DND-41 (cell line): ENCODE measurements around the gene HOATZ.

Source experiments
- ATAC-seq: fragments of 200-7000 bp; cut with Tn5 transposase; 3 replicates; pipeline ENCODE4 v1.9.1; 2021; ENCODE audit warnings: low read depth; ENCODE audit not compliant: insufficient read depth
- DNase-seq: peaks from one replicate; pipeline ENCODE4 v3.0.0-alpha.2; 2020
- H2AFZ ChIP-seq: 2 replicates; pipeline ENCODE4 v1.6.0; 2012; ENCODE audit warnings: low read depth, low read length
- H3K27ac ChIP-seq: 2 replicates; pipeline ENCODE4 v1.5.1; 2012; ENCODE audit warnings: low read length, inconsistent platforms
- H3K27me3 ChIP-seq: fragments of 200-600 bp; sonication (generic); 2 replicates; pipeline ENCODE4 v1.6.0; 2012; ENCODE audit warnings: low read length, mild to moderate bottlenecking, inconsistent platforms; ENCODE audit not compliant: insufficient read depth, poor library complexity
- H3K36me3 ChIP-seq: 2 replicates; pipeline ENCODE4 v1.5.1; 2012; ENCODE audit warnings: low read length, inconsistent platforms; ENCODE audit not compliant: insufficient read depth
- H3K4me1 ChIP-seq: 2 replicates; pipeline ENCODE4 v1.5.1; 2012; ENCODE audit warnings: mild to moderate bottlenecking, low read length; ENCODE audit not compliant: insufficient read depth
- H3K4me2 ChIP-seq: 2 replicates; pipeline ENCODE4 v1.6.0; 2012; ENCODE audit warnings: mild to moderate bottlenecking, moderate library complexity, low read length, inconsistent platforms; ENCODE audit not compliant: insufficient read depth
- H3K4me3 ChIP-seq, 2 experiments: fragments of 200-600 bp in 1 of 2; shearing (Covaris generic) in 1 of 2; 2 replicates each; pipeline ENCODE4 v1.5.1; 2012 to 2016; ENCODE audit warnings: inconsistent platforms in 2 of 2, low read length in 2 of 2, mild to moderate bottlenecking in 2 of 2, low read depth in 1 of 2, moderate library complexity in 1 of 2
- H3K79me2 ChIP-seq: 2 replicates; pipeline ENCODE4 v1.6.0; 2012; ENCODE audit warnings: low read length, inconsistent platforms; ENCODE audit not compliant: insufficient read depth
- H3K9ac ChIP-seq: 2 replicates; pipeline ENCODE4 v1.6.0; 2012; ENCODE audit warnings: low read depth, mild to moderate bottlenecking, inconsistent platforms, low read length, moderate library complexity
- H3K9me3 ChIP-seq: 2 replicates; pipeline ENCODE4 v1.5.1; 2012; ENCODE audit warnings: low read length, moderate library complexity, mild to moderate bottlenecking, inconsistent platforms; ENCODE audit not compliant: insufficient read depth, severe bottlenecking
- H4K20me1 ChIP-seq: 2 replicates; pipeline ENCODE4 v1.6.0; 2012; ENCODE audit warnings: low read length; ENCODE audit not compliant: insufficient read depth
- EZH2 ChIP-seq: IDR thresholded peaks from 3 replicates; pipeline ENCODE4 v1.6.1; 2012; ENCODE audit warnings: borderline replicate concordance, low read depth, mild to moderate bottlenecking, moderate library complexity, low read length, inconsistent platforms; ENCODE audit not compliant: severe bottlenecking
- TF ChIP-seq, protein P1 (sequence below): IDR thresholded peaks from 2 replicates; pipeline ENCODE4 v1.5.1; 2012; ENCODE audit warnings: borderline replicate concordance, low read length, moderate library complexity, mild to moderate bottlenecking; ENCODE audit not compliant: poor library complexity, severe bottlenecking; ENCODE audit errors: extremely low read depth

HOATZ gene

DNA sequence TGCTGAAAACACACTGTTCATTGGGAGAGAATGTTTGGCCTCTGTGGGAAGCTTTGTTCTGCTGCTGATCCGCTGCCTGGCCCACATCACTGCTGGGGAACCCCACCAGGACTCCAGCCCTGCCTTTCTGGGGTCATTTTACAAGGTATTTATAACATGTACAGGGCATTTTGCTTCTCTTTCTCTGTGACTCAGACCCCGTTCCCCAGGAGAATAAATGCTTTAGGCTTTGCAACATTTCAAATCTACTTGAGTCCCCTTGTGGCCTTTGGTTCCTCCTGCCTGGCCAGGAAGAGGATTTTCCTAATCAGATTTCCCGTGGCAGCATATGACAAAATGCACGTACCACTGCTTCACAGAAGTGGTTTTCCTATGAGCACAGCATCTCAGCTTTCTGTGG is 45.4 kb upstream of the HOATZ start:
- DNase-seq (no peak), ATAC-seq (no peak)
- peaks cover 11% of the 10 kb centered on the region for H3K27me3 ChIP-seq
- no peaks in the 10 kb centered on the region for H3K9me3 ChIP-seq
- no peak overlapping the region for H3K27ac ChIP-seq
- H3K36me3 ChIP-seq, result no peaks in the 10 kb centered on the region
- no peaks in the 10 kb centered on the region for H3K4me1 ChIP-seq
- no peaks in the 10 kb centered on the region for H3K79me2 ChIP-seq
- H3K4me2 ChIP-seq, result no peak overlapping the region
- no peak overlapping the region for H2AFZ ChIP-seq
- no peak overlapping the region for H3K9ac ChIP-seq
- no peaks in the 10 kb centered on the region for H4K20me1 ChIP-seq
- TF ChIP-seq EZH2, result no peak
- TF ChIP-seq, protein P1, sequence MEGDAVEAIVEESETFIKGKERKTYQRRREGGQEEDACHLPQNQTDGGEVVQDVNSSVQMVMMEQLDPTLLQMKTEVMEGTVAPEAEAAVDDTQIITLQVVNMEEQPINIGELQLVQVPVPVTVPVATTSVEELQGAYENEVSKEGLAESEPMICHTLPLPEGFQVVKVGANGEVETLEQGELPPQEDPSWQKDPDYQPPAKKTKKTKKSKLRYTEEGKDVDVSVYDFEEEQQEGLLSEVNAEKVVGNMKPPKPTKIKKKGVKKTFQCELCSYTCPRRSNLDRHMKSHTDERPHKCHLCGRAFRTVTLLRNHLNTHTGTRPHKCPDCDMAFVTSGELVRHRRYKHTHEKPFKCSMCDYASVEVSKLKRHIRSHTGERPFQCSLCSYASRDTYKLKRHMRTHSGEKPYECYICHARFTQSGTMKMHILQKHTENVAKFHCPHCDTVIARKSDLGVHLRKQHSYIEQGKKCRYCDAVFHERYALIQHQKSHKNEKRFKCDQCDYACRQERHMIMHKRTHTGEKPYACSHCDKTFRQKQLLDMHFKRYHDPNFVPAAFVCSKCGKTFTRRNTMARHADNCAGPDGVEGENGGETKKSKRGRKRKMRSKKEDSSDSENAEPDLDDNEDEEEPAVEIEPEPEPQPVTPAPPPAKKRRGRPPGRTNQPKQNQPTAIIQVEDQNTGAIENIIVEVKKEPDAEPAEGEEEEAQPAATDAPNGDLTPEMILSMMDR, result no peak
- H3K4me3 ChIP-seq, result no peak overlapping the region

GRCh38 chr11:111472228-111472627 is 42.4 kb upstream of the HOATZ start:
- no peaks in the 10 kb centered on the region for H4K20me1 ChIP-seq
- H3K4me3 ChIP-seq, result no peak overlapping the region
- no peak overlapping the region for H3K4me2 ChIP-seq
- H3K4me1 ChIP-seq, result no peaks in the 10 kb centered on the region
- no peak for DNase-seq
- ATAC-seq, result no peak
- H3K79me2 ChIP-seq, result no peaks in the 10 kb centered on the region
- H3K36me3 ChIP-seq, result no peaks in the 10 kb centered on the region
- no peaks in the 10 kb centered on the region for H3K9me3 ChIP-seq
- no peak overlapping the region for H3K9ac ChIP-seq
- no peak overlapping the region for H3K27ac ChIP-seq
- TF ChIP-seq EZH2, result no peak
- peaks cover 9% of the 10 kb centered on the region for H3K27me3 ChIP-seq
- no peak overlapping the region for H2AFZ ChIP-seq

DNA sequence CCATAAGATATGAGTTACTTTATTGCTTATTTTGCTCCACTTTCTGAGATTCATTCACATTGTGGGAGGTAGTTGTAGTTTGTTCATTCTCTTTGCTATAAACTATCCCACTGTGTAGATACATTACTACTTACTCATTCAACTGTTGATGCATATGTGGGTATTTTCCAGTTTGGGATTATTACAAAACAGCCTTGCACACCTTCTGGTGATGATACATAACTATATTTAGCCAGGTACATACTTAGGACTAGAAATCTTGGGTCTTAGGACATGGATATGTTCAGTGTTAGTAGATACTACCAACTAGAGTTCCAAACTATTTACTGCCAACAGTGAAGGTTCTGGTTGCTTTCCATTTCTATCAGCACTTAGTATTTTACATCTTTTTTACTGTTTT is 40.1 kb upstream of the HOATZ start:
- Histone ChIP-seq H2AFZ (no peak overlapping the region), H3K9me3 (no peaks in the 10 kb centered on the region), H3K9ac (no peak overlapping the region), H3K4me2 (no peak overlapping the region), H3K4me1 (no peaks in the 10 kb centered on the region), H3K4me3 (no peak overlapping the region), H3K36me3 (no peaks in the 10 kb centered on the region), H3K27me3 (peaks cover 12% of the 10 kb centered on the region), H3K79me2 (no peaks in the 10 kb centered on the region), H3K27ac (no peak overlapping the region), H4K20me1 (no peaks in the 10 kb centered on the region)
- DNase-seq, result no peak
- ATAC-seq, result no peak
- TF ChIP-seq EZH2, result no peak
- TF ChIP-seq, protein P1, result no peak

DNA sequence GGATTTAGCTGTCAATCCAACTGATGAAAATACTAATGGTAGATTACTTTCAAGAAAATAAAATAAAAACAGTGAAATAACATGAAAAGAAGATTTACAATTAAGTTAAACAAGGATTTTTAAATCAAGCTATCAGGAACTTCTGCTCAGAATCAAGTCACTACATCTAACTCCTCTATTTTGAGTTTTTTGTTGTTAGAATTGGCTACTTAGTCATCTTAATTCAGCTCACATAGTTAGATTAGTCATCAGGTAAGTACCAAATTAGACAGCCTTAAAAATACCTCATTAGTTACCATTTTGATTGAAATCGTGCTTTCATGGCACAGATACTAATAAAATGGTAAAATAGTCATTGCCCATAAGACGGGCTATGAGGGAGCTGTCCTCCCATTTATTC is 38.2 kb upstream of the HOATZ start:
- no peak overlapping the region for H3K4me2 ChIP-seq
- no peaks in the 10 kb centered on the region for H3K4me1 ChIP-seq
- H3K27me3 ChIP-seq, result peaks cover 12% of the 10 kb centered on the region
- no peaks in the 10 kb centered on the region for H3K9me3 ChIP-seq
- no peaks in the 10 kb centered on the region for H3K36me3 ChIP-seq
- no peak for DNase-seq
- TF ChIP-seq EZH2, result no peak
- TF ChIP-seq, protein P1, result no peak
- H2AFZ ChIP-seq, result no peak overlapping the region
- H4K20me1 ChIP-seq, result no peaks in the 10 kb centered on the region
- H3K27ac ChIP-seq, result no peak overlapping the region
- H3K4me3 ChIP-seq, result no peak overlapping the region
- H3K9ac ChIP-seq, result no peak overlapping the region
- no peak for ATAC-seq
- no peaks in the 10 kb centered on the region for H3K79me2 ChIP-seq
